Measurements from ENCODE around the gene RAB40A. TPM values are rescaled to one million over a fixed set of nuclear protein-coding genes. Genes with fewer than 3 reads are reported as not detected.
"Not testable (repeated sequence)": the region's sequence is repeated elsewhere in the genome, so short reads cannot be mapped to it uniquely, and the experiment has no call there.

RAB40A gene
- total and polyA plus RNA-seq, 4 donors, result 1.3 to 3.5 (median 1.8) TPM; not detected in 1

DNA sequence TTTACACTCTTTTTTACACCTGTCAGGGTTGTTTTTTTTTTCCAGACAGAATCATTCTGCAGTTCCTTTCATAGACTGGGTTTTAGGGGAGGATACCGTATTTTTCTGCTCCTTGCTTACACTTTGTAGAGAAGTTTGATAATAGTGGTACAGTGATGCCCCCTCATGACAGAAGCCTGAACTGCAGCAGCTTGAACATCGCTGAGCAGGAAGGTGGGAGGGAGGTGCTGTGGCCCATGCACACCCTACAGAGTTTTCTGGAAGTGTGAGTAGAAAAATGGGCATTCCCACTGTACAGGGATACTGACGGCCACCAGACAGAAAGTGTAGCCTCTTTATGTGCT, 54.5 kb downstream of the RAB40A start:
- Histone ChIP-seq H3K4me1 (ENCODE audit: control insufficient read depth in 1 of 2, insufficient read depth in 2 of 2, low read length in 2 of 2) (no peaks in the 10 kb centered on the region), H3K27ac (ENCODE audit: low read depth in 1 of 2, low read length in 2 of 2) (no peak overlapping the region), H3K36me3 (ENCODE audit: control insufficient read depth in 1 of 2, insufficient read depth in 2 of 2, low read length in 1 of 2) (no peaks in the 10 kb centered on the region), H3K4me3 (ENCODE audit: low read length in 2 of 2) (peak overlapping the region in 1 of 2 donors; percentile 33), H3K9me3 (ENCODE audit: control insufficient read depth, low read length) (no peaks in the 10 kb centered on the region), H3K27me3 (ENCODE audit: control insufficient read depth in 1 of 2, insufficient read depth in 2 of 2, low read length in 1 of 2) (no peaks in the 10 kb centered on the region)
- intact Hi-C loops (cut with DNase I), result loop anchor here (2.0 to 10.0 kb wide), 3 partner anchors 117 to 250 kb away; partner anchors contain the start of gene BEX4 (in 1 of the 2)
- ATAC-seq (ENCODE audit: low FRiP score) (peak; percentile 91), DNase-seq (peak; percentile 68 to 86)
- WGBS, 2 donors, result 1 to 12% methylated on average over 3 of the region's 3 CpGs

DNA sequence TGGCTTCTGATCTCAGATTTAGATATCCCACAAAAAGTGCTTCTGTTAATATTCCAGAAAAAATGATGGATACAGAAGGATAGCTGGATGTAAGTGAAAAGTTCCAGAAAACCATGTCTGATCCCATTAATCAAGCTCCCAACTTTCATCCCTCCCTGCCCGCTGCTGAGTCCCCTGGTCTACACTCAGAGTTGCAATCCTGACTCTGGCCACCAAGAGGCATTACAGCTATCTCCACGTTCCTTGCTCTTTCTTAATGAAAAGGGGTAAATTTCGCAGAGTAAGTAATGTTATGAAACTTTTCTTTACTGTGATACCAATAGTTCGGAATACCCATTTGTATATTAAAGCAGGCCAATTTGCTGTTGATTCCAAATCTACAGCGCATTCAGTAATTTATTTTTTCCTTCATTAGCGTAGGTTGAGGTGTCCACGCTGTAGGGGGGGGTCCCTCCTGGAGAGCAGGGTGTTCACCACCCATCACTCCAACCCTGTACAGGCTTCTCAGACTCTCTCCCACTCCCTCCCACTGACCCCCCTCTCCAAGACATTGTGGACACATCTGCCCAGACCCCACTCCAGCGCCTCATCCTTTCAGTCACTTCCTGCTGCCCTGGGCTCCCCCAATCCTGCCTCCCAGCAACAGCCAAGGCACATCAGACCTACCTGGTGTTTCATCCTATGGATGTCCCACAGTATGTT, 55.1 kb downstream of the RAB40A start:
- intact Hi-C loops (cut with DNase I), result loop anchor here (2.0 to 10.0 kb wide), 3 partner anchors 117 to 249 kb away; partner anchors contain the start of gene BEX4 (in 1 of the 2)
- DNase-seq (no peak), ATAC-seq (ENCODE audit: low FRiP score) (peak; percentile 68)
- 28 to 36% methylated on average over 8 of the region's 8 CpGs for WGBS, 2 donors
- Histone ChIP-seq H3K36me3 (ENCODE audit: control insufficient read depth in 1 of 2, insufficient read depth in 2 of 2, low read length in 1 of 2) (no peaks in the 10 kb centered on the region), H3K27ac (ENCODE audit: low read depth in 1 of 2, low read length in 2 of 2) (no peak overlapping the region), H3K4me1 (ENCODE audit: control insufficient read depth in 1 of 2, insufficient read depth in 2 of 2, low read length in 2 of 2) (no peaks in the 10 kb centered on the region), H3K9me3 (ENCODE audit: control insufficient read depth, low read length) (no peaks in the 10 kb centered on the region), H3K4me3 (ENCODE audit: low read length in 2 of 2) (peak overlapping the region in 1 of 2 donors; percentile 33), H3K27me3 (ENCODE audit: control insufficient read depth in 1 of 2, insufficient read depth in 2 of 2, low read length in 1 of 2) (no peaks in the 10 kb centered on the region)

DNA sequence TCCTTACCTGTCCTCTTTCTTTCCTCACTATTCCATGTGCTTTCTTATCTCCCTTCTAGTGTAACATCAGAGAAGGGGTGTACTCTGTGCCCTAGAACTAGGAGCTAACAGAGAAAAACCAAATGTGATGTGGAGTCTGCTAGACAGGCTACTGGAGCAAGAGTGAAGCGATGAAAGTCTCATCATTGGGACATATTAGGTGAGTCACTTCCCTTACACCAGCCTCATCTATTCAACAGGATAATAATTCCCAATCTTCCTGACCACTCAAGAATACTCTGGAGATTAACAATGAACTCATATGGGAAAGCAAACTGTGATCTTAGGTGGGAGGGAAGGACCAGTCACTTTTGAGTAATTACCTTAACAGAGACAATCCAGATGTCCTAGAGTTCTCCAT, 58.1 kb downstream of the RAB40A start:
- intact Hi-C loops (cut with DNase I), result loop anchor here (5.0 to 10.0 kb wide), 2 partner anchors 114 to 246 kb away; partner anchors contain the start of gene BEX4 (in 1 of the 2)

DNA sequence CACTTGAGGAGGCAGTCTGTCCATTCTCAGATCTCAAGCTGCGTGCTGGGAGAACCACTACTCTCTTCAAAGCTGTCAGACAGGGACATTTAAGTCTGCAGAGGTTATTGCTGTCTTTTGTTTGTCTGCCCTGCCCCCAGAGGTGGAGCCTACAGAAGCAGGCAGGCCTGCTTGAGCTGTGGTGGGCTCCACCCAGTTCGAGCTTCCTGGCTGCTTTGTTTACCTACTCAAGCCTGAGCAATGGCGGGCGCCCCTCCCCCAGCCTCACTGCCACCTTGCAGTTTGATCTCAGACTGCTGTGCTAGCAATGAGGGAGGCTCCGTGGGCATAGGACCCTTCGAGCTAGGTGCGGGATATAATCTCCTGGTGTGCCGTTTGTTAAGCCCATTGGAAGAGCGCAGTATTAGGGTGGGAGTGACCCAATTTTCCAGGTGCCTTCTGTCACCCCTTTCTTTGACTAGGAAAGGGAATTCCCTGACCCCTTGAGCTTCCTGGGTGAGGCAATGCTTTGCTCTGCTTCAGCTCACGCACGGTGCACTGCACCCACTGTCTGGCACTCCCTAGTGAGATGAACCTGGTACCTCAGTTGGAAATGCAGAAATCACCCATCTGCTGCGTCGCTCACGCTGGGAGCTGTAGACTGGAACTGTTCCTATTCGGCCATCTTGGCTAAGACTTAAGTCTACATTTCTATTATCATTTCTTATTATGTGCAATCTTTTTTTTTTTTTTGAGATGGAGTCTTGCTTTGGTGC, 59.1 kb downstream of the RAB40A start:
- WGBS, 2 donors, result 86 to 95% methylated on average over 13 to 15 of the region's 15 CpGs
- intact Hi-C loops (cut with DNase I), result loop anchor here (5.0 to 10.0 kb wide), 2 partner anchors 113 to 245 kb away; partner anchors contain the start of gene BEX4 (in 1 of the 2)
- DNase-seq, result not testable (repeated sequence)

More for the DNA sequence above, 58.1 kb downstream of the RAB40A start:
- Histone ChIP-seq H3K27me3 (ENCODE audit: control insufficient read depth in 1 of 2, insufficient read depth in 2 of 2, low read length in 1 of 2) (no peaks in the 10 kb centered on the region), H3K36me3 (ENCODE audit: control insufficient read depth in 1 of 2, insufficient read depth in 2 of 2, low read length in 1 of 2) (no peaks in the 10 kb centered on the region), H3K9me3 (ENCODE audit: control insufficient read depth, low read length) (no peaks in the 10 kb centered on the region), H3K4me1 (ENCODE audit: control insufficient read depth in 1 of 2, insufficient read depth in 2 of 2, low read length in 2 of 2) (no peaks in the 10 kb centered on the region), H3K27ac (ENCODE audit: low read depth in 1 of 2, low read length in 2 of 2) (no peak overlapping the region), H3K4me3 (ENCODE audit: low read length in 2 of 2) (no peak overlapping the region)
- 98 to 100% methylated on average over 1 of the region's 1 CpG for WGBS, 2 donors
- DNase-seq (no peak), ATAC-seq (ENCODE audit: low FRiP score) (no peak)

DNA sequence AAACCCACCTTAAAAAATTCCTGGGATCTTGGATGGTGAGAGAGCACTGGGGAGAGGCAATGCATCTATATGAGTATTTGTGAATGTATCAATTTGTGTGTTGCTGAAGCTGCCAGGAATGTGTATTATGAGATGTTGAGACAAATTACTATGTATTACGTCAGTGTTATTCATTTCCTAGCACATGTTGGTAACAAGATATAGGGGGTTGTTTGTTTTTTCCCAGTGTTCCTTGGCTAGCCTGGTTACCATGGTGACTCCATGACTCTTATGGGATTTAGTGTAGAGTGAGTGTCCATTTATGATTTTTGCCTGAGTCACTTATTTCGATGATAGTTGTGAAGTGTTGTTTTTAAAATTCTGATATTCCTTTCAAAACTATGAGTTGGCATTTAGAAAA, 65.6 kb downstream of the RAB40A start:
- intact Hi-C loops (cut with DNase I), result no loop called here
- Histone ChIP-seq H3K4me3 (ENCODE audit: low read length in 2 of 2) (no peak overlapping the region), H3K36me3 (ENCODE audit: control insufficient read depth in 1 of 2, insufficient read depth in 2 of 2, low read length in 1 of 2) (no peaks in the 10 kb centered on the region), H3K27ac (ENCODE audit: low read depth in 1 of 2, low read length in 2 of 2) (no peak overlapping the region), H3K27me3 (ENCODE audit: control insufficient read depth in 1 of 2, insufficient read depth in 2 of 2, low read length in 1 of 2) (no peaks in the 10 kb centered on the region), H3K9me3 (ENCODE audit: control insufficient read depth, low read length) (no peaks in the 10 kb centered on the region), H3K4me1 (ENCODE audit: control insufficient read depth in 1 of 2, insufficient read depth in 2 of 2, low read length in 2 of 2) (no peaks in the 10 kb centered on the region)
- DNase-seq (no peak), ATAC-seq (ENCODE audit: low FRiP score) (no peak)
- 42 to 72% methylated on average over 2 of the region's 2 CpGs for WGBS, 2 donors

More for the DNA sequence above, 59.1 kb downstream of the RAB40A start:
- H3K36me3 ChIP-seq (ENCODE audit: control insufficient read depth in 1 of 2, insufficient read depth in 2 of 2, low read length in 1 of 2); H3K27ac ChIP-seq (ENCODE audit: low read depth in 1 of 2, low read length in 2 of 2); H3K4me1 ChIP-seq (ENCODE audit: control insufficient read depth in 1 of 2, insufficient read depth in 2 of 2, low read length in 2 of 2); ATAC-seq (ENCODE audit: low FRiP score); H3K27me3 ChIP-seq (ENCODE audit: control insufficient read depth in 1 of 2, insufficient read depth in 2 of 2, low read length in 1 of 2); H3K4me3 ChIP-seq (ENCODE audit: low read length in 2 of 2); H3K9me3 ChIP-seq (ENCODE audit: control insufficient read depth, low read length): not testable (repeated sequence)

Other genes with a start within 250 kb of the RAB40A start
- gene TCEAL5, start 242.7 kb downstream of the RAB40A start, total RNA-seq, result 1 to 10 TPM; 1.6 to 1.8 TPM
- 10 to 100 TPM in 1 of 2 donors, under 1 TPM in 1; 0.28 to 11.5 TPM for gene TCEAL5, start 242.7 kb downstream of the RAB40A start, polyA plus RNA-seq
- gene BEX2, start 208.5 kb downstream of the RAB40A start, total RNA-seq, result 1 to 10 TPM; 2.3 to 4.7 TPM
- 10 to 100 TPM in 1 of 2 donors, 1 to 10 TPM in 1; 2.6 to 13.4 TPM for gene BEX2, start 208.5 kb downstream of the RAB40A start, polyA plus RNA-seq
- gene TCEAL7, start 189.2 kb downstream of the RAB40A start, total RNA-seq, result 10 to 100 TPM in 1 of 2 donors, 1 to 10 TPM in 1; 8.4 to 12.7 TPM
- 10 to 100 TPM in 1 of 2 donors, 1 to 10 TPM in 1; 6.7 to 21.9 TPM for gene TCEAL7, start 189.2 kb downstream of the RAB40A start, polyA plus RNA-seq
- 10 to 100 TPM; 53.2 to 55.3 TPM for gene TCEAL9, start 163.0 kb downstream of the RAB40A start, total RNA-seq
- 100 to 1,000 TPM; 178 to 199 TPM for gene TCEAL9, start 163.0 kb downstream of the RAB40A start, polyA plus RNA-seq
- gene BEX3, start 143.0 kb downstream of the RAB40A start, total RNA-seq, result 10 to 100 TPM; 64.8 to 83.7 TPM
- gene BEX3, start 143.0 kb downstream of the RAB40A start, polyA plus RNA-seq, result 100 to 1,000 TPM; 201 to 237 TPM
- gene TCEAL4, start 66.0 kb upstream of the RAB40A start, total RNA-seq, result 100 to 1,000 TPM in 1 of 2 donors, 10 to 100 TPM in 1; 97.2 to 187 TPM
- gene TCEAL4, start 66.0 kb upstream of the RAB40A start, polyA plus RNA-seq, result 1,000 to 10,000 TPM; 1,036 to 1,452 TPM
- 10 to 100 TPM; 34.6 to 77.3 TPM for gene TCEAL3, start 88.5 kb upstream of the RAB40A start, total RNA-seq
- 100 to 1,000 TPM; 249 to 392 TPM for gene TCEAL3, start 88.5 kb upstream of the RAB40A start, polyA plus RNA-seq
- 10 to 100 TPM; 37.0 to 73.9 TPM for gene TCEAL1, start 109.5 kb upstream of the RAB40A start, total RNA-seq
- gene TCEAL1, start 109.5 kb upstream of the RAB40A start, polyA plus RNA-seq, result 100 to 1,000 TPM; 219 to 258 TPM
- gene MORF4L2, start 167.2 kb upstream of the RAB40A start, total RNA-seq, result 100 to 1,000 TPM; 214 to 399 TPM
- gene MORF4L2, start 167.2 kb upstream of the RAB40A start, polyA plus RNA-seq, result 100 to 1,000 TPM; 651 to 791 TPM
- not detected for gene TMEM31, start 191.4 kb upstream of the RAB40A start, total RNA-seq
- not detected for gene TMEM31, start 191.4 kb upstream of the RAB40A start, polyA plus RNA-seq